ENCODE data around the gene EDIL3. TPM values are rescaled to one million over a fixed set of nuclear protein-coding genes. Genes with fewer than 3 reads are reported as not detected.

EDIL3 gene
- total RNA-seq, 1 experiment from 2014 or later: 0.07 TPM

DNA sequence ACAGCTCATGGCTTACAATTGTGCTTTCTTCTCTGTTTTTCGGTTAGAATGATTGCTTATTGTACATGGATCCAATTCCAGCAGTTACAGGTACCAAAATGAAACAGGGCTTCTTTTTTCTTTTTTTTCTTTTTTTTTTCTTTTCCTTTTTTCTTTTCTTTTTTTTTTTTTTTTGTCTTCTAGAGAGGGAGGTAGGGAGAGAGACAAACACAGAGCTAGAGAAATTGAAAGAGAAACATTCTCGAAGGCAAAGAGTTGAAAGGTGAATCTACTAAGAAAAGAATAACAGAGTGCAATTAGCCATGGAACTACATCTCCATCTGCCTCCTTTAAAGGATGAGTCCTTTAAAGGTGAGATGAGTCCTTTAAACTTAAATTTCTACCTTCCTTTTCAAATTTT lies 1.0 kb upstream of the EDIL3 start:
- no peaks in the 10 kb centered on the region for H3K27me3 Mint-ChIP-seq (ENCODE audit: unreplicated experiment)
- BruUV-seq (replicated peaks): no TSS peak

GRCh38 chr5:84383816-84384603 lies 670 bp downstream of the EDIL3 start:
- Mint-ChIP-seq H3K4me3 (ENCODE audit: low read depth, unreplicated experiment) (peak overlapping the region; percentile 93), H3K27me3 (ENCODE audit: unreplicated experiment) (no peaks in the 10 kb centered on the region), H3K27ac (ENCODE audit: unreplicated experiment) (no peak overlapping the region), H3K36me3 (ENCODE audit: insufficient read depth, unreplicated experiment) (peaks cover 26% of the 10 kb centered on the region), H3K4me1 (ENCODE audit: low read depth, unreplicated experiment) (peaks cover 20% of the 10 kb centered on the region), H3K9me3 (ENCODE audit: low read depth, unreplicated experiment) (no peaks in the 10 kb centered on the region)
- CTCF ChIA-PET: interaction anchor here (0.5 kb wide), 1 partner anchor 974 kb away, joined by 3 read pairs; no protein-coding TSS in a partner anchor
- no peak for DNase-seq
- intact Hi-C loops (cut with micrococcal nuclease; ENCODE audit: unreplicated experiment): no loop called here
- no TSS peak for BruUV-seq (replicated peaks)
- no peak for TF ChIP-seq CTCF (IDR thresholded peaks at IDR 0.05; ENCODE audit: unreplicated experiment)

More for the DNA sequence above, 1.0 kb upstream of the EDIL3 start:
- CTCF ChIA-PET: interaction anchor here (0.6 to 1.1 kb wide), 3 partner anchors 9 to 699 kb away, joined by 3 to 6 read pairs (median 3); no protein-coding TSS in a partner anchor
- no peak overlapping the region for H3K4me3 Mint-ChIP-seq (ENCODE audit: low read depth, unreplicated experiment)
- peaks cover 12% of the 10 kb centered on the region for H3K4me1 Mint-ChIP-seq (ENCODE audit: low read depth, unreplicated experiment)
- DNase-seq: no peak
- TF ChIP-seq CTCF (IDR thresholded peaks at IDR 0.05; ENCODE audit: unreplicated experiment): no peak
- no peaks in the 10 kb centered on the region for H3K9me3 Mint-ChIP-seq (ENCODE audit: low read depth, unreplicated experiment)
- no peak overlapping the region for H3K27ac Mint-ChIP-seq (ENCODE audit: unreplicated experiment)
- H3K36me3 Mint-ChIP-seq (ENCODE audit: insufficient read depth, unreplicated experiment): peaks cover 26% of the 10 kb centered on the region
- intact Hi-C loops (cut with micrococcal nuclease; ENCODE audit: unreplicated experiment): no loop called here

- H3K27ac Mint-ChIP-seq (ENCODE audit: unreplicated experiment): no peak overlapping the region
- no peaks in the 10 kb centered on the region for H3K27me3 Mint-ChIP-seq (ENCODE audit: unreplicated experiment)
- TF ChIP-seq CTCF (IDR thresholded peaks at IDR 0.05; ENCODE audit: unreplicated experiment): no peak
- intact Hi-C loops (cut with micrococcal nuclease; ENCODE audit: unreplicated experiment): no loop called here
- no peak for DNase-seq
- peaks cover 26% of the 10 kb centered on the region for H3K36me3 Mint-ChIP-seq (ENCODE audit: insufficient read depth, unreplicated experiment)
- no TSS peak for BruUV-seq (replicated peaks)
- H3K4me1 Mint-ChIP-seq (ENCODE audit: low read depth, unreplicated experiment): peaks cover 20% of the 10 kb centered on the region
- CTCF ChIA-PET: interaction anchor here (0.5 kb wide), 1 partner anchor 975 kb away, joined by 3 read pairs; no protein-coding TSS in a partner anchor
- no peaks in the 10 kb centered on the region for H3K9me3 Mint-ChIP-seq (ENCODE audit: low read depth, unreplicated experiment)
- peak overlapping the region; percentile 93 for H3K4me3 Mint-ChIP-seq (ENCODE audit: low read depth, unreplicated experiment)
Measured at GRCh38 chr5:84383296-84383815, 1.3 kb downstream of the EDIL3 start.

DNA sequence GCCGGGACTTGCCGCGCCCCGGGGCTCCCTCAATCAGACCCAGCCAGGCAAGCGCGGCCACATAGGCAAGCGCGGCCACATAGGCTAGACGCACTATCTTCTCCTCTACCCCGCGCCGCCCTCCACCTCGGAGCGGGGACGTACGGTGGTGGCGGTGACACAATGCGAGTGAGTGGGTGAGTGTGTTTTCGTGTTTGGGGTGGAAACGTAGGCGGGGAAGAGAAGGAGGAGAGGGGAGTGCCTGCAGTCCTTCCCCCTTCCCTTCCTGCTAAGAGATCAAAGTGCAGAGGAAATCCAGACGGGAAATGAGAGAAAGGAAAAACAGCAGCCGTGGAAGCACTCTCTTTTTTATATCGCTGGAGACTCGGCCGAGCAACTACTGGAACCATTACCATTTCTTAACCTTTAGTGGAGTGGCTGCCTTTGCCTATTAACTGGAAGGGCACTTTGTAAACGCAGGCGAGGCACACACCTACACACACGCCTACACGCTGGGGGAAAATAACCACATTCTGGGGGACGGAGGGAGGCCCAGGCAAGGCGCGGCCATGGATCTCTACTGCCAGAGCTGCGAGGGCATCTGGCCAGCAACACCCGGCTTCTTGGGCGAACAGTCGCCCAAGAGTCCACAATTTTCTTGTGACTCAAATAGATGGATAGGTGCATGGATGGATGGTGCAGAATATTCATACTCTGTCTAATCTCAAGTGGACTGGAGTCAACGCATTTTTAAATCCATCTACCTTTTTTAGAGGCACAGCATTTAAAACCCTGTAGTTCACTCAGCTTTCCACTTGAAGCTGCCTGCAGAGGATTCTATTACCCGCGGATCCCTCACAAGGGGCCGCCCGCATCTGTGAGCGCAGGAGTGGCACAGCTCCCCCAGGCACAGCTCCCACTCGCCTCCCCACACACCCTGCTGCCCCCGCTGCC lies 2.1 kb downstream of the EDIL3 start:
- CTCF ChIA-PET: interaction anchor here (0.6 kb wide), 1 partner anchor 178 kb away, joined by 6 read pairs; no protein-coding TSS in a partner anchor
- DNase-seq: peak; percentile 67
- peak overlapping the region; percentile 88 for H3K27ac Mint-ChIP-seq (ENCODE audit: unreplicated experiment)
- no TSS peak for BruUV-seq (replicated peaks)
- peaks cover 26% of the 10 kb centered on the region for H3K36me3 Mint-ChIP-seq (ENCODE audit: insufficient read depth, unreplicated experiment)
- H3K4me1 Mint-ChIP-seq (ENCODE audit: low read depth, unreplicated experiment): peaks cover 20% of the 10 kb centered on the region
- no peaks in the 10 kb centered on the region for H3K27me3 Mint-ChIP-seq (ENCODE audit: unreplicated experiment)
- H3K9me3 Mint-ChIP-seq (ENCODE audit: low read depth, unreplicated experiment): no peaks in the 10 kb centered on the region
- no peak for TF ChIP-seq CTCF (IDR thresholded peaks at IDR 0.05; ENCODE audit: unreplicated experiment)
- intact Hi-C loops (cut with micrococcal nuclease; ENCODE audit: unreplicated experiment): no loop called here
- H3K4me3 Mint-ChIP-seq (ENCODE audit: low read depth, unreplicated experiment): peak overlapping the region; percentile 93

Data from Calu3 (cell line).